Spleen (tissue), 7 donors: Measurements from ENCODE around the gene USP32.

Experiments used
- POLR2A ChIP-seq, 3 donors: fragments of 450-650 bp; IDR thresholded peaks; one replicate each; pipeline ENCODE4 v1.5.1; 2017; ENCODE audit warnings: antibody characterized with exemption in 3 of 3, mild to moderate bottlenecking in 1 of 3
- POLR2AphosphoS5 ChIP-seq, 3 donors: sonication (generic); formaldehyde crosslinking; IDR thresholded peaks; one replicate each; pipeline ENCODE4 v1.5.1; 2017; ENCODE audit warnings: antibody characterized with exemption in 3 of 3
- TF ChIP-seq, protein P1 (sequence below), 11 experiments: fragments of 200-600 bp in 7 of 11; fragments of 450-650 bp in 4 of 11; sonication (generic) in 4 of 11; IDR thresholded peaks in 8 of 11; conservative IDR thresholded peaks in 3 of 11; 1 replicate in 7 of 11; 2 replicates in 4 of 11; pipeline versions ENCODE4 v1.4.0 to v1.8.0; 2016 to 2021; ENCODE audit warnings: antibody characterized with exemption in 11 of 11, inconsistent platforms in 4 of 11, mild to moderate bottlenecking in 1 of 11
- donor health status: DM: no; HTN: no; CAD: no; lungs with moderate emphysema.
- donor health status: DM: no; HTN: no; CAD: no.
- donor health status: DM: no; HTN: no; CAD: no.

DNA sequence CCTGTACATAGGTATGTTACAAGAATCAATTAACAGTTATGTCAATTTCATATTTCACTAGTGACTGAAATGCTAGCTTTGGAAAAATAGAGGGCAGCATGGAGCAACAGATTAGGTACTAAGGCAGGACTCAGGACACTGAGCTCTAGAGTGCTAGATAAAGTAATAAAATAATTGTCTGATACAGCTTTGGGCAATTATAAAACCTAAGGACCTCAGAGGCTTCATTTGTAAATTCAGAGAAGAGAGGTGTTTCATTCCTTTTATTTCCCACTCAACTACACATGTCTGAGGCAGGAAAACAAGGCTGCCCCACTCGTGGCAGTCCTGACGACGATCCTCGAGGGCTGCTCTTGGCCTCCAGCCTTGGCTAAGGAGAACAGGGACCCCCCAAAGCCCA, 160.7 kb downstream of the USP32 start:
- no peak for TF ChIP-seq POLR2A (IDR thresholded peaks at IDR 0.05)
- TF ChIP-seq, protein P1, sequence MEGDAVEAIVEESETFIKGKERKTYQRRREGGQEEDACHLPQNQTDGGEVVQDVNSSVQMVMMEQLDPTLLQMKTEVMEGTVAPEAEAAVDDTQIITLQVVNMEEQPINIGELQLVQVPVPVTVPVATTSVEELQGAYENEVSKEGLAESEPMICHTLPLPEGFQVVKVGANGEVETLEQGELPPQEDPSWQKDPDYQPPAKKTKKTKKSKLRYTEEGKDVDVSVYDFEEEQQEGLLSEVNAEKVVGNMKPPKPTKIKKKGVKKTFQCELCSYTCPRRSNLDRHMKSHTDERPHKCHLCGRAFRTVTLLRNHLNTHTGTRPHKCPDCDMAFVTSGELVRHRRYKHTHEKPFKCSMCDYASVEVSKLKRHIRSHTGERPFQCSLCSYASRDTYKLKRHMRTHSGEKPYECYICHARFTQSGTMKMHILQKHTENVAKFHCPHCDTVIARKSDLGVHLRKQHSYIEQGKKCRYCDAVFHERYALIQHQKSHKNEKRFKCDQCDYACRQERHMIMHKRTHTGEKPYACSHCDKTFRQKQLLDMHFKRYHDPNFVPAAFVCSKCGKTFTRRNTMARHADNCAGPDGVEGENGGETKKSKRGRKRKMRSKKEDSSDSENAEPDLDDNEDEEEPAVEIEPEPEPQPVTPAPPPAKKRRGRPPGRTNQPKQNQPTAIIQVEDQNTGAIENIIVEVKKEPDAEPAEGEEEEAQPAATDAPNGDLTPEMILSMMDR (IDR thresholded peaks at IDR 0.05 in 8 of 11, conservative IDR thresholded peaks at IDR 0.05 in 3 of 11) = peak in 4 of 11 experiments; percentile 5 to 19 (median 14)
- TF ChIP-seq POLR2AphosphoS5 (IDR thresholded peaks at IDR 0.05) = no peak
